ENCODE results near the gene SRSF10. TPM values are rescaled to one million over a fixed set of nuclear protein-coding genes. Genes with fewer than 3 reads are reported as not detected.
A peak's percentile ranks its signal among the peaks of the same experiment; 100 is the strongest.
"Not testable (repeated sequence)": the region's sequence is repeated elsewhere in the genome, so short reads cannot be mapped to it uniquely, and the experiment has no call there.

Gene SRSF10
- total and polyA plus RNA-seq, 8 donors = 84.9 to 296 (median 254) TPM

DNA sequence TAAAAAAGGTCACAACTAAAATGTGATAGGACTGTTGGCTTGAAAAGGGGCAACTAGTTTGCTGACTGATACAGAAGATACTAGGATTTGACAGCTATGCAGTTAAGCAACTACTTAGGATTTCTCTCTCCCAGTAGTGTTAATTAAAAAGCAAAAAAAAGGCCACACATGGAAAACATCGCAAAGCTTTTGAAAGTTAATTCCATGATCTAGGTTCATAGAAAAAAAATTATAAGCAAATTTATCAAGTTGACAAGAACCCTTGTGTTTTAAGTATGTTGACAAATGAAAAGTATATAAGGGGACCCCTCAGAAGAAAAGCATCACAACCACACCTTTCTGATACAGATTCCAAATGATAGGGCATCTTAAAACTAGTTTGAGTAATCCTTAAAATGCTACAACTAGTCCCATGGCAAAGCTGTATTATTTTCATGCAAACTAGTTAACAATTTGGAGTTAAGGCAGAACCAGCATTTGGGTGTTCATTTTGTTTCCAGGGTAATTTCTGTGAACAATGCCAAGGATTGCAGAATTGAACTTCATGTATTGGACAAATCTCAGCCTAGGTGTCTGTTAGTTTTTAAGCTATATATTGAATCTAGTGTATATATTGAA lies 16.4 kb downstream of the SRSF10 start:
- H3K27ac ChIP-seq = peak overlapping the region in 1 of 2 donors; percentile 22

DNA sequence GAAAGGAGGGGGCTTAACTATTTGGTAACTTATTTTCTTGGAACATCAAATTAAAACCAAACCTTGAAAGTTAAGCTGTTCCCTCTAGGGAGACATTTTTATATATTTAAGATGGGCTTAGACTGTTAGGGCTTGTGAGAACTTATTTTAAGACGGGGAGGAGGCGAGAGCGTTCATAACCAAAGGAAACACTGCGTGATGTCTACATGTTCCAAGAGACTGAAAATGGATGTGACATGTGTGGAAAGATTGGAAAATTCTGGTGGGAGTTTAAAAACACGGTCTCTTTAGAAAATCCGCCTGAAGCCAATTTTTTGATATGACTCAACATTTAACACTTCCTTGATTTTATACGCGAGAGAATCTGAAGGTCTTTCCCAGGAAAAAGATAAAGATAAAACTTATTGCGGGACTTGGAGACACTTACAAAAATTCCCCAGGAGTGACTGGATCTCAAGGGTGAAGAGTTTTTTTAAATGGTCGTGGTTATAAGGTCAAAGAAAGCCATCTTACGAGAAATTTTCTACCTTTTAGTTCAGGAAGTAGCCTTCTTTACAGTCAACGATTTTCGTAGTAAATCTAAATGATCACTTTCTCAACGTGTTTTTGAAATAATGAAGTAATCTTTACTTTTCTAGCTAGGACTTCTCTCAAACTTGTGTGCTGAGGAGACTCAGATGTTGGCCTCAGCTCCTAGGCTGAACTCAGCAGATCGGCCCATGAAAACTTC lies 19.7 kb downstream of the SRSF10 start:
- intact Hi-C loops (cut with DNase I) = no loop called here
- Histone ChIP-seq H3K36me3 (peaks cover 0 to 20% of the 10 kb centered on the region in 2 donors), H3K27ac (peak overlapping the region; percentile 99 to 100), H3K27me3 (no peaks in the 10 kb centered on the region), H3K4me1 (peaks cover 10 to 49% of the 10 kb centered on the region in 2 donors), H3K9me3 (no peaks in the 10 kb centered on the region), H3K4me3 (peak overlapping the region; percentile 69 to 87)
- TF ChIP-seq, protein P1, sequence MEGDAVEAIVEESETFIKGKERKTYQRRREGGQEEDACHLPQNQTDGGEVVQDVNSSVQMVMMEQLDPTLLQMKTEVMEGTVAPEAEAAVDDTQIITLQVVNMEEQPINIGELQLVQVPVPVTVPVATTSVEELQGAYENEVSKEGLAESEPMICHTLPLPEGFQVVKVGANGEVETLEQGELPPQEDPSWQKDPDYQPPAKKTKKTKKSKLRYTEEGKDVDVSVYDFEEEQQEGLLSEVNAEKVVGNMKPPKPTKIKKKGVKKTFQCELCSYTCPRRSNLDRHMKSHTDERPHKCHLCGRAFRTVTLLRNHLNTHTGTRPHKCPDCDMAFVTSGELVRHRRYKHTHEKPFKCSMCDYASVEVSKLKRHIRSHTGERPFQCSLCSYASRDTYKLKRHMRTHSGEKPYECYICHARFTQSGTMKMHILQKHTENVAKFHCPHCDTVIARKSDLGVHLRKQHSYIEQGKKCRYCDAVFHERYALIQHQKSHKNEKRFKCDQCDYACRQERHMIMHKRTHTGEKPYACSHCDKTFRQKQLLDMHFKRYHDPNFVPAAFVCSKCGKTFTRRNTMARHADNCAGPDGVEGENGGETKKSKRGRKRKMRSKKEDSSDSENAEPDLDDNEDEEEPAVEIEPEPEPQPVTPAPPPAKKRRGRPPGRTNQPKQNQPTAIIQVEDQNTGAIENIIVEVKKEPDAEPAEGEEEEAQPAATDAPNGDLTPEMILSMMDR (IDR thresholded peaks at IDR 0.05) = no peak
- peak in 1 of 4 donors; percentile 35 for DNase-seq
- ATAC-seq = no peak

More for the DNA sequence above, 16.4 kb downstream of the SRSF10 start:
- DNase-seq (no peak), ATAC-seq (no peak)
- H3K27me3 ChIP-seq = no peaks in the 10 kb centered on the region
- TF ChIP-seq, protein P1 (IDR thresholded peaks at IDR 0.05) = no peak
- peaks cover 0 to 44% of the 10 kb centered on the region in 2 donors for H3K36me3 ChIP-seq
- peaks cover 4 to 39% of the 10 kb centered on the region in 2 donors for H3K4me1 ChIP-seq
- no peaks in the 10 kb centered on the region for H3K9me3 ChIP-seq
- intact Hi-C loops (cut with DNase I) = no loop called here
- H3K4me3 ChIP-seq = no peak overlapping the region

DNA sequence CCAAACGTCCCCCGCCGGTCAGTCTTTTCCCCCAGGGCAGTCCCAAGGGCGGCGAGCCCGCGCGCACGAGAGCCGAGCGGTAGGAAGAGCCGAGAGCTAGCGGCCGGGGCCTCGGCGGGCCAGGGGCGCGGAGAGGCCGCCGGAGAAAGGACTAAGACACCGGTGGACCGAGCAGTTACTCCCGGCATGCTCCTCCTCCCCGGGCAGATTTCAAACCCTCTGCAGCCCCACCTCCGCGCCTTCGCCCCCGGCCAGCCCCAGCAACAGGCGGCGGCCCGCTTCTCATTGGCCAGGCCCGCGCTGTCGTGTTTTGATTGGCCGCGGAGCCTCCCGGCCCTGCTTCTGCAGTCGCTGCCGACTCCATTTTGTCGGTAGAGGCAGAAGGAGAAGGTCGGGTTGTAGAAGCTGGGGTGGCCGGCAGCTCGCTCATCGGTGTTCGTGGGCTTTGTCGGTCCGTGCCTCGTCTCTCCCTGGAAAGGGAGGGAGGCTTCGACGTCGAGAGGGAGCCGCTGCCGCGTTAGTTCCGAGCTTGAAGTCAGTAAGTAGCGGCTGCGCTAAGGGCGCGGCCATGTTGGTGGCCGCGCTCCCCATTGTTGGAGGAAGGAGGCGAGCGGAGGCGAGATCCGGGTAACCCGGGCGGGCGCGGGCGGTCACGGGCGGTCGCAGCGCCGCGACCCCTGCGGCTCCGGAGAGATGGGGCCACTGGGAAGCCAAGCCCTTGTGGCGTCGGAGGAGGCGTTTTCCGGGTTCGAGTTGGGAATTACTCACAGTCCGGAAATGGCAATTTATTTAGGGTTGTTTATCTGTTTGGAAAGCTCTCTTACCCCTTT lies 20.5 kb downstream of the SRSF10 start, which contains the start of gene PNRC2:
Gene PNRC2 (plus strand): TSS at position 368 of the 830 bp plus-strand sequence. CDS start 1,630 bp downstream, outside the sequence.
- intact Hi-C loops (cut with DNase I) = no loop called here
- Histone ChIP-seq H3K27me3 (no peaks in the 10 kb centered on the region), H3K9me3 (no peaks in the 10 kb centered on the region), H3K27ac (peak within 1 kb of the TSS; percentile 99 to 100), H3K4me3 (peak within 1 kb of the TSS; percentile 69 to 87), H3K36me3 (peaks cover 0 to 18% of the 10 kb centered on the region in 2 donors), H3K4me1 (peaks cover 14 to 49% of the 10 kb centered on the region in 2 donors)
- DNase-seq = peak; percentile 96 to 98 (median 98)
- ATAC-seq = peak; percentile 94
- TF ChIP-seq, protein P1 (IDR thresholded peaks at IDR 0.05) = no peak

DNA sequence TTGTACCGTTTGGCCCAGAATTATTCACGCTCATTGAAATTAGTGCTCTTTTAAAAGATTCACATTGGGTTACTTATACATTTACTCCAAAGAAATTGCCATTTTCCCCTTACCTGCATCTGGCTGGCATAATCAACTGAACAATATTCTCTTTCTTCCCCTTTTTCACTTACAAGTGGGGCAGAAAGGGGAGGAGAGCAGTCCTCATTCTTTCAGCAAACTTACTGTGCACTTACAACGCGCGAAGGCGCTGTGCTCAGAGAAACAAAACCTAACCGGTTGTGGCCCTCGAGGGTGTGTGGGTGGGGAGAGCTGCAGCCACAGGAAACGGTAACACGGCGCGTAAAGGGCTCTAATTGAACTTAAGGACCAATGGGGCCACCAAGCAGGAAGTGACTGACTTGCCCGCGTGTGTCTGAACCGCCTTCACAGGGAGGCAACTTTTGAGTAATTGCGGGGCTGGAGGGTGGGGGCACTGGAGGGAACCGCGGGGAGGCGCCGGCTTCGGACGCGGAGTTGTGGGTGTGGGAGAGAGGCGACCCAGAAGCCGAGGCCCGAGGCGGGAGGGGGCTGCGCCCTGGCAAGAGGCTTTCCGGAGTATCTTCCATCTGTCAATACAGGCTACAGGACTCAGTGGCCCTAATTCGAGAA lies 21.2 kb downstream of the SRSF10 start:
- peak overlapping the region; percentile 99 to 100 for H3K27ac ChIP-seq
- no peaks in the 10 kb centered on the region for H3K9me3 ChIP-seq
- peak; percentile 81 to 95 (median 92) for DNase-seq
- no peaks in the 10 kb centered on the region for H3K27me3 ChIP-seq
- peaks cover 0 to 16% of the 10 kb centered on the region in 2 donors for H3K36me3 ChIP-seq
- H3K4me3 ChIP-seq = peak overlapping the region; percentile 69 to 87
- intact Hi-C loops (cut with DNase I) = no loop called here
- H3K4me1 ChIP-seq = peaks cover 11 to 46% of the 10 kb centered on the region in 2 donors
- ATAC-seq = peak; percentile 82
- TF ChIP-seq, protein P1 (IDR thresholded peaks at IDR 0.05) = no peak

DNA sequence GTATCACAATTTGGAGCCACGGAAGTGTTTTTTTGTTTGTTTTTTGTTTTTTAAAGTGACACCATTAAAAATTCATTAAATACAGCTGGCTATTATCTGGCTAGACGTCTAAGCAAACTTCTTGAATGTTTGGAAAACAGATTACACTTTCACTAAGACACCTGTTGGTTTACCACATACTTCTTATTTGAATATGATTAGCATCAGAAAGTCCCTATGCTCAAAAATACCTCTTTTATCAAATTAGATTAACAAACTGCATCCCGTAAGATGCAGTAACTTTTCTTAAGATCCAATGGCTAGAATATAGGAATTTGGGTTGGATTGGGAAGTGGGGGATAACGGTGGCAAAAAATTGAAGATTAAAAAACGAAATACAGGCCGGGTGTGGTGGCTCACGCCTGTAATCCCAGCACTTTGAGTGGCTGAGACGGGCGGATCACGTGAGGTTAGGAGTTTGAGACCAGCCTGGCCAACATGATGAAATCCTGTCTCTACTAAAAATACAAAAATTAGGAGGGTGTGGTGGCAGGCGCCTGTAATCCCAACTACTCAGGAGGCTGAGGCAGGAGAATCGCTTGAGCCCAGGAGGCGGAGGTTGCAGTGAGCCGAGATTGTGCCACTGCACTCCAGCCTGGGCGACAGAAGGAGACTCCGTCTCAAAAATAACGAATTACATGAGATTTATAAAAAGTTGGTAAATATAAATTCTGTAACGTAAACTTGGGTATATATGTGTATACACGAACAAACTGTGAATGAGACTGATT lies 21.9 kb downstream of the SRSF10 start:
- ATAC-seq; intact Hi-C loops (cut with DNase I); H3K27me3 ChIP-seq; H3K9me3 ChIP-seq; H3K36me3 ChIP-seq; DNase-seq: not testable (repeated sequence)
- H3K27ac ChIP-seq = peak overlapping the region; percentile 99 to 100
- H3K4me1 ChIP-seq = peaks cover 11 to 38% of the 10 kb centered on the region in 2 donors
- H3K4me3 ChIP-seq = peak overlapping the region; percentile 14 to 87
